Heart left ventricle (tissue), 13 donors: ENCODE data around the gene ADARB1.

Experiments used
- CTCF ChIP-seq, 12 donors: fragments of 200-600 bp; sonication (generic) in 4 of 12; IDR thresholded peaks; one replicate each; pipeline versions ENCODE4 v1.5.0 to v1.8.0; 2018 to 2022; ENCODE audit warnings: antibody characterized with exemption in 12 of 12, mild to moderate bottlenecking in 5 of 12
- POLR2A ChIP-seq, 2 donors: fragments of 450-650 bp; IDR thresholded peaks; one replicate each; pipeline ENCODE4 v1.6.1; 2017; ENCODE audit warnings: antibody characterized with exemption in 2 of 2, mild to moderate bottlenecking in 2 of 2, moderate library complexity in 2 of 2
- donor health status: ischemic (EF 13 %, LVEDD 7.1; RV severe dilation, severe dysfunction).
- donor health status: DM: no; HTN: yes; CAD: no.
- donor health status: DM: no; HTN: no; CAD: no.
- donor health status: ischemic (EF 25% LVEDD 6.9; RV normal size, moderate dysfunction).
- donor health status: ischemic (EF 25% LVEDD 5.7; RV mildly dilated, moderate dysfunction).
- donor health status: ischemic (EF 35%, LVEDD 5.7; RV mildly dilated, moderate dysfunction).
- donor health status: nonischemic (EF 11% LVEDD 7.7; RV severe dilation, severe dysfunction).
- donor health status: DM: yes; HTN: yes; CAD: no.
- donor health status: PGD.
- donor health status: ischemic (EF 29% LVEDD 5.4; RV normal size, mild dysfunction).
- donor health status: nonischemic (EF 23%, LVEDD 6.1; RV moderate dilation, normal function).

DNA sequence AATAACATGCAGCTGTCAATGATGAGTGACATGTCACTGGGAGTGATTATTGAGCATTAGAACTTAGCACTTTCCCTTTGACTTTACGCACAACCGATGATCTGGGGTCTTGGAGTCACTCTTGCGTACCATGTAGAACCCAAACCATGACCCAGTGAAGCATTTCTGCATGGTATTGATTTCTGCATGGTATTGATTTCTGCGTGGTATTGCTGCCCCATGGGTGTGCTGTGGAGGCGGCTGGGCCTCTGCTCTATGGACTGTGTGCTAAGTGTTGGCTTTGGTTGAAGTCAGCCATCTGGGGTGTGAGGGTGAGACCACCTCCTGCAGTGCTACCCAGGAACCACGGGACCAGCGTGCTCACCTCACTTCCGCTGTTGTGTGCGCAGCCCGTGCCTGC is 98.0 kb downstream of the ADARB1 start:
- TF ChIP-seq CTCF (IDR thresholded peaks at IDR 0.05) (no peak), POLR2A (IDR thresholded peaks at IDR 0.05) (no peak)
